Fibroblast of the conjunctiva (primary cell): ENCODE data around the gene UIMC1.

ENCODE experiments used
- DNase-seq: peaks from one replicate; pipeline ENCODE4 v3.0.0-alpha.2; 2010; ENCODE audit warnings: low read depth

The UIMC1 gene

DNA sequence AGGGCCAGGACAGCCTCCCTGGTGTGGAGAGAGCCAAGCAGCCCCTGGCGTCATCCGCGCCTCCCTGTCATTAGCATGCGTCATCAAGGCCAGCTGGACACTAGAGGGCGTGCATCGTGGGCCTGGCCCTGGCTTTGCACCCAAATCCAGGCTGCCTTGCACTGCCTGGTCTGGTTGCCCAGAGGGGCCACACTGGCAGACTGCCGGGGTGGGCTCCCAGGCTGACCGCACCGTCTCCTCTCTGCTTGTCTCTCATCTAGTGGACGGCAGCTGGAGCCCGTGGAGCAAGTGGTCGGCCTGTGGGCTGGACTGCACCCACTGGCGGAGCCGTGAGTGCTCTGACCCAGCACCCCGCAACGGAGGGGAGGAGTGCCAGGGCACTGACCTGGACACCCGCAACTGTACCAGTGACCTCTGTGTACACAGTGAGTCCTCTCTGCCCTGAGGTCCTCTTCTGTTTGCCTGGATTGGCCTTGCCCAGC, 136.4 kb downstream of the UIMC1 start:
- DNase-seq: no peak

DNA sequence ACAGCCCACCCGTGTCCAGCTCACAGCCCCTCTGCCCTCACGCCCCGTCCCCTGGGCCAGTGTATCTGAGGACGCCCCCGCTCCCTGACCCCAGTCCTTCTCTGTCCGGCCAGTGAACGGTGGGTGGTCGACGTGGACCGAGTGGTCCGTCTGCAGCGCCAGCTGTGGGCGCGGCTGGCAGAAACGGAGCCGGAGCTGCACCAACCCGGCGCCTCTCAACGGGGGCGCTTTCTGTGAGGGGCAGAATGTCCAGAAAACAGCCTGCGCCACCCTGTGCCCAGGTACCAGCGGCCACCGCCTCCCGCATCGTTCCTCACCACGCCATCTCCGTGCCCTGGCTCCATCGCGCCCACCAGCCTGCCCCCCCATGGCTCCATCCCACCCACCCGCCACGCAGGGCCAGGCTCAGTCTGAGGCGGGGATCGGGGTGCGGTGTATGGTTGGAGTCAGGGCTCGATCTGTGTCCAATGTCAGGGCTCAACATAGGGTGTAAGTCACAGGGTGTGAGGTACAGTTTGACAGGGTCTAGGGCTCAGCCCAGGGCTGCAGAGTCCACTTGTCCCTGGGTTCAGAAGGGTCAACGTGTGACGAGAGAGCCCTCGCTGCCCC, 137.0 kb downstream of the UIMC1 start:
- DNase-seq: no peak

DNA sequence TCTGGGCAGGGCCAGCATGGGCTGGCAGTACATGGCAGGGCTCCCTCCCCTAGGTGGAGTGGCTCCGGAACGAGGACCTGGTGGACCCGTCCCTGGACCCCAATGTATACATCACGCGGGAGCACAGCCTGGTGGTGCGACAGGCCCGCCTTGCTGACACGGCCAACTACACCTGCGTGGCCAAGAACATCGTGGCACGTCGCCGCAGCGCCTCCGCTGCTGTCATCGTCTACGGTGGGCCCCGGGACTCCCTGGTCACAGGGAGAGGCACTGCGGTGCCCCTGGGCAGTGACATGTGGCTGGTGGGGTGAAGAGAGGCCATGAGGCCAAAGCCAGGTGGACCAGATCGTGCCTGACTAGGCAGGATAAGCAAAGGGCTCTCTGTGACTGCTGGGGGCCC, 137.8 kb downstream of the UIMC1 start:
- no peak for DNase-seq

DNA sequence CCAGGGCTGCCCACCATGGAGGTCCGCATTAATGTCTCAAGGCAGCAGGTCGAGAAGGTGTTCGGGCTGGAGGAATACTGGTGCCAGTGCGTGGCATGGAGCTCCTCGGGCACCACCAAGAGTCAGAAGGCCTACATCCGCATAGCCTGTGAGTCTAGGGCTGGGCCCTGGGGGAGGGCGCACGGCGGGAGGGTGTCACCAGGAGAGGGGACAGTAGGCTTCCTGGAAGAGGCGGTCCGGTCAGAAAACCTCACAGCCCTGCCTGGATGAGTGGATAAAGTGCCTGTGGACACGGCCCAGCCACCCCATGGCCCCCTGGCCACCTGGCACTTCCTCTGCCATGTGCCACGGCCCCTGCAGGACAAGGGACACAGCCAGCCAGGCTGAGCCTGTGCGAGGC, 138.5 kb downstream of the UIMC1 start:
- no peak for DNase-seq

DNA sequence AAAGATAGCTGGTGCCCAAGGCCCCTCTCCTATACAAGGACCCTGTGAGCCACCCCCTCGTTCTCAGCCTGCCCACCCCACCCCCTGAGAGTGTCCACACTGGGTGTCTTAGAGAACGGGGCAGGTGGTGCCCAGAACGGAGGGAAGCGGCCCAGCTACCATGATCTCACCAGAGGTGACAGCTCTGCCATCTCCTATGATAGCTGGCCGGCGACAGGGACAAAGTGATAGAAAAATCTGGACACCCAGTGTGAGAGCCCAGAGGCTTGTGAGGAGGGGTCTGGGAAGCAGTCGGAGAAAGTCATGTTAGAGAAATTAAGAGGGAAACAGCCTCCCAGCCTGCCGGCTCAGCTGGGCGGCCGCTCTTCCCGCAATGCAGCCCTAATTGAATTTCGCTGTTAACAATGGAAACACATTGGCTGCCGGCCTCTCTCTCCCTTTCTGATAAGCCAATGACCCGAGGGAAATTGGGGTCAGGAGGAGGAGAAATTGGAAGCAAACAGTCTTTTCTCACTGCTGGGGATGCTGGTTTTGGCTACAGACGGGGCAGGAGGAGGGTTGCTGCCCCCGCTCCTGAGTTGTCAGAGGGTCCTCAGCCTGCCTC, 139.8 kb downstream of the UIMC1 start:
- DNase-seq: no peak

DNA sequence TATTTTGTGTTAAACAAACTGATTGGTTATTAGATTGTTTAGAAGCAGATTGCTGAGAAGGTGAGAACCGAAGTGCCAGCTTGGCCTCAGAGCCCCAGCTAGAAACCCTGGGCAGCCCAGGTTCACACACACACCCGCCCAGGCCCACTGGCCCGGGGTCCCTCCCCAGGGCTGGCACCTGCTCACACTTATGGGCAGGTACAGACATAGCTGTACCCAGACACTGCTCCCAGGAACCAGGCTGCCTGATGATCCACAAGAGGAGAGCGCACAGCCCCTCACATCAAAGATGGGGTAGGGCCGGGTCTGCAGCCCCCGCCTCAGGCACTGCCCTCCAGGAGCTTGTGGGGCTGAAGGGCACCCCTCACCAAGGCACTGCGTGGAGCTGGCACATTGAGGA, 140.6 kb downstream of the UIMC1 start:
- DNase-seq: no peak

DNA sequence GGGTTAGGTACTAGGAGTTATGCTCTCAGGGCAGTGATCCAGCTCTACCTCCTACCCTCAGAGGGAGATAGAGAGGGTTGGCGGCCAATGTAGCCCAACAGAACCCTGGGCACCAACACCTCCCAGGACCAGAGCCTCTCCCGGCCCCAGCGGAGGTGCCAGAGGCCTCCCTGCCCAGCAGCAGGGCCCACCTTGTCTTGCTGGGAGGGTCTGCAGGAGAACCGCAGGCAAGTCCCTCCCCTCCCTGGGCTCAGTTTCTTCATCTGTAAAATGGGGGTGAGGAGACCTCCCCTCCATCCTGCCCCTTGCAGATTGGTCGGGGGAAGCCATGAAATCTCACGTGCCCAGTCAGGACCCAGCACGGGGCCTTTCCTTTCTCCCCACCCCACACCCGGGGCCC, 141.8 kb downstream of the UIMC1 start:
- DNase-seq: no peak

- no peak for DNase-seq
Measured at GRCh38 chr5:176863765-176864098, 142.8 kb downstream of the UIMC1 start.

GRCh38 chr5:176863041-176863764, 143.4 kb downstream of the UIMC1 start:
- no peak for DNase-seq

GRCh38 chr5:176862330-176862995, 144.1 kb downstream of the UIMC1 start:
- no peak for DNase-seq

DNA sequence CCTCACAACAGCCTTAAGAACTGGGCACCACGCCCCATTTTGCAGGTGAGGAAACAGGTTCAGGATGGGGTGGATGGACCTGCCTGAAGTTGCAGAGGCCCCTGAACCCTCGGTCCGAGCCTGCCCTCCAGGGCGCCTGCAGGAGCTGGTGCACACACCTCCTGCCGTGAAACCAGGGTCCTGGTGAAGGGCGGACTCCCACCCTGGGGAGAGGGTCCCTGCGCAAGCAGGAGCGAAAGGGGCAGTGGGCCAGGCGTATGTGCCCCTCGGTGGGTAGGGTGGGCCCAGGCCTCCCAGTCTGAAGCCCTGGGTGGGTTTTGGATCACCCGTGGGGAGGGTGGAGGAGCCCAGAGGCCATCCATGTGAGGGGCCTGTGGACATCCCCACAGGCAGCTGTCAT, 145.3 kb downstream of the UIMC1 start:
- DNase-seq: no peak

- DNase-seq: no peak
Measured at GRCh38 chr5:176860381-176860780, 146.2 kb downstream of the UIMC1 start.

GRCh38 chr5:176859916-176860315, 146.7 kb downstream of the UIMC1 start:
- no peak for DNase-seq

- DNase-seq: no peak
Measured at GRCh38 chr5:176857894-176858273, 148.7 kb downstream of the UIMC1 start.

DNA sequence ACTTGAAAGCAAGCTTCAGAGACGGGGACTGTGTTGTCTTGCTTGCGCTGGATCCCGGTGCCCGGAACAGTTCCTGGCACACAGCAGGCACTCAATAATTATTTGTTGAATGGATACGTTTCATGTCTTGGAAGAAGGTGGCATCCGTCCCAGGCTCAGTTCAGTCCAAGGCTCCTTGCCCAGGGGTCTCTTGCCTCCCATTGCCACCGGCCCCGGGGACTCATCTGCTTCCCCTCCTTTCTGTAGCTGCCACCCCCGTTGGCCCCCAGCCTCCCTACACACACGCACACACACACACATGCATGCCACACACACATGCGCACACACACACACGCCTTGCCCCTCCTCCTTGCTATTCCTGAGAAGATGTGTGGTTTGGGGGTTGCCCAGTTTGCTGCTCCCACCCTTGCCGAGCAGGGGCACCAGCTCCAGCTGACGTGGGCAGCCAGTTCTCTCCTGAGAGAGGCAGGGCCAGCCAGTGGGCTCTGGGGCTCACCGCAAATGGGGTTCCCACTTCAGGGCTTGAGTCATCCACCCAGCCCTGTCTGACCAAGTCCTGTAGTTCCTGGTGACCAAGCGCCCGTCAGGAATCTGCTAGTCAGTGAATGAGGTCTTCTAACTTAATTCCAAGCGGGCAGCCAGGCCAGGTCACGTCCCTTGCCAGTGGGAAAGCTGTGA, 149.2 kb downstream of the UIMC1 start:
- no peak for DNase-seq

DNA sequence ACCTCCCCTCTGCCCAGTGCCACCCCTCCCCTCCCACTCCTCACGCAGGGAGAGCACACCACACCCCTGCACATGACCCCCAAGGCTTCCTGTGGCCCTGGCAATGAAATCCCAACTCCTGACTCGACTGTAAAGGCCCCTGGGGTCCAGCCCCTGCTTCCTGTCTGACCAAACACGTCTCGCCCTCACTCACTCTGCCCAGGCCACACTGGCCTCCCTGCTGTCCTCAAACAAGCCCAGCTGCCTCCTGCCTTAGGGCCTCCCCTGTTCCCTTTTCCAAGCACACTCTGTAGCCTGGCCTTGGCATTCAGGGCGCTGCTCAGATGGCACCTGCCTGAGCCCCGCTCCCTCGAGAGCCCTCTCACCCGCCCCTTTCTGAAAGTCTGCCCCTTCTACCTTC, 149.8 kb downstream of the UIMC1 start:
- no peak for DNase-seq

GRCh38 chr5:176855598-176855997, 151.0 kb downstream of the UIMC1 start:
- DNase-seq: no peak
